ENCODE results near the gene ADAMTS15.

Gene ADAMTS15

GRCh38 chr11:130485983-130486382 lies 37.5 kb downstream of the ADAMTS15 start:
- DNase-seq: no peak

GRCh38 chr11:130486391-130486836 lies 38.0 kb downstream of the ADAMTS15 start:
- no peak for DNase-seq

GRCh38 chr11:130486987-130487923 lies 38.8 kb downstream of the ADAMTS15 start:
- no peak for DNase-seq

- no peak for DNase-seq
Measured at GRCh38 chr11:130487924-130488815, 39.7 kb downstream of the ADAMTS15 start.

GRCh38 chr11:130488848-130489584 lies 40.6 kb downstream of the ADAMTS15 start:
- DNase-seq: no peak

GRCh38 chr11:130489716-130490115 lies 41.3 kb downstream of the ADAMTS15 start:
- DNase-seq: no peak

- no peak for DNase-seq
Measured at GRCh38 chr11:130490682-130491449, 42.4 kb downstream of the ADAMTS15 start.

GRCh38 chr11:130498181-130498580 lies 49.7 kb downstream of the ADAMTS15 start:
- DNase-seq: no peak

GRCh38 chr11:130499828-130500227 lies 51.4 kb downstream of the ADAMTS15 start:
- DNase-seq: no peak

- no peak for DNase-seq
Measured at GRCh38 chr11:130504317-130504716, 55.9 kb downstream of the ADAMTS15 start.

- no peak for DNase-seq
Measured at GRCh38 chr11:130508913-130509312, 60.5 kb downstream of the ADAMTS15 start.

GRCh38 chr11:130509942-130510341 lies 61.5 kb downstream of the ADAMTS15 start:
- no peak for DNase-seq

- no peak for DNase-seq
Measured at GRCh38 chr11:130510407-130511006, 62.1 kb downstream of the ADAMTS15 start.

GRCh38 chr11:130511765-130512164 lies 63.3 kb downstream of the ADAMTS15 start:
- DNase-seq: no peak

- no peak for DNase-seq
Measured at GRCh38 chr11:130512662-130513061, 64.2 kb downstream of the ADAMTS15 start.

- no peak for DNase-seq
Measured at GRCh38 chr11:130513132-130513531, 64.7 kb downstream of the ADAMTS15 start.

- DNase-seq: no peak
Measured at GRCh38 chr11:130514316-130514715, 65.9 kb downstream of the ADAMTS15 start.

- DNase-seq: no peak
Measured at GRCh38 chr11:130514851-130515250, 66.4 kb downstream of the ADAMTS15 start.

GRCh38 chr11:130515829-130516553 lies 67.5 kb downstream of the ADAMTS15 start:
- no peak for DNase-seq

GRCh38 chr11:130516554-130517505 lies 68.4 kb downstream of the ADAMTS15 start:
- DNase-seq: no peak
